GM08714 (cell line): ENCODE results near the gene H3-3A.
A peak's percentile ranks its signal among the peaks of the same experiment; 100 is the strongest.

Experiments
- H3K4me3 ChIP-seq: fragments of 200-500 bp; sonication (Bioruptor generic); 2 replicates; pipeline ENCODE4 v1.5.1; 2014; ENCODE audit warnings: mild to moderate bottlenecking, low read length, inconsistent platforms
- ZNF274 ChIP-seq: IDR thresholded peaks from 2 replicates; pipeline ENCODE4 v1.6.1; 2012; ENCODE audit warnings: mild to moderate bottlenecking, low read depth, low read length

Gene H3-3A

GRCh38 chr1:226062558-226063223 lies at the start of gene H3-3A:
TSS of gene H3-3A (plus strand) at chr1:226062716. CDS start at chr1:226064352, 1,636 bp downstream.
- TF ChIP-seq ZNF274, result no peak
- H3K4me3 ChIP-seq, result peak within 1 kb of the TSS; percentile 88

GRCh38 chr1:226017070-226017469 lies 45.4 kb upstream of the H3-3A start:
- no peak for TF ChIP-seq ZNF274

GRCh38 chr1:226019572-226019971 lies 42.9 kb upstream of the H3-3A start:
- TF ChIP-seq ZNF274, result no peak
- no peak overlapping the region for H3K4me3 ChIP-seq

More at GRCh38 chr1:226017070-226017469, 45.4 kb upstream of the H3-3A start:
- no peak overlapping the region for H3K4me3 ChIP-seq

GRCh38 chr1:226021401-226021800 lies 41.1 kb upstream of the H3-3A start:
- H3K4me3 ChIP-seq, result no peak overlapping the region
- no peak for TF ChIP-seq ZNF274

GRCh38 chr1:226021801-226022200 lies 40.7 kb upstream of the H3-3A start:
- H3K4me3 ChIP-seq, result no peak overlapping the region
- no peak for TF ChIP-seq ZNF274

GRCh38 chr1:226023735-226024134 lies 38.8 kb upstream of the H3-3A start:
- H3K4me3 ChIP-seq, result no peak overlapping the region
- no peak for TF ChIP-seq ZNF274

- TF ChIP-seq ZNF274, result no peak
- H3K4me3 ChIP-seq, result no peak overlapping the region
Measured at GRCh38 chr1:226026833-226027232, 35.7 kb upstream of the H3-3A start.

GRCh38 chr1:226027538-226028217 lies 34.8 kb upstream of the H3-3A start:
- no peak for TF ChIP-seq ZNF274
- no peak overlapping the region for H3K4me3 ChIP-seq

GRCh38 chr1:226029093-226029496 lies 33.4 kb upstream of the H3-3A start:
- TF ChIP-seq ZNF274, result no peak
- H3K4me3 ChIP-seq, result no peak overlapping the region; the same call in 1 of the 2 replicates

GRCh38 chr1:226029568-226030225 lies 32.8 kb upstream of the H3-3A start:
- H3K4me3 ChIP-seq, result no peak overlapping the region; the same call in 1 of the 2 replicates
- TF ChIP-seq ZNF274, result no peak

- no peak for TF ChIP-seq ZNF274
- no peak overlapping the region for H3K4me3 ChIP-seq
Measured at GRCh38 chr1:226033582-226033981, 28.9 kb upstream of the H3-3A start.

- no peak overlapping the region for H3K4me3 ChIP-seq
- TF ChIP-seq ZNF274, result no peak
Measured at GRCh38 chr1:226033991-226034390, 28.5 kb upstream of the H3-3A start.

- no peak for TF ChIP-seq ZNF274
- H3K4me3 ChIP-seq, result no peak overlapping the region
Measured at GRCh38 chr1:226034482-226034881, 28.0 kb upstream of the H3-3A start.

GRCh38 chr1:226035915-226036314 lies 26.6 kb upstream of the H3-3A start:
- no peak for TF ChIP-seq ZNF274
- no peak overlapping the region for H3K4me3 ChIP-seq

- H3K4me3 ChIP-seq, result no peak overlapping the region
- TF ChIP-seq ZNF274, result no peak
Measured at GRCh38 chr1:226038661-226039060, 23.9 kb upstream of the H3-3A start.

- no peak overlapping the region for H3K4me3 ChIP-seq
- no peak for TF ChIP-seq ZNF274
Measured at GRCh38 chr1:226041419-226041818, 21.1 kb upstream of the H3-3A start.
